Transverse colon (tissue), 4 donors: ENCODE data around the gene UBE2L3. TPM values are rescaled to one million over a fixed set of nuclear protein-coding genes. Genes with fewer than 3 reads are reported as not detected.
A peak's percentile ranks its signal among the peaks of the same experiment; 100 is the strongest.
"Not testable (repeated sequence)": the region's sequence is repeated elsewhere in the genome, so short reads cannot be mapped to it uniquely, and the experiment has no call there.

ENCODE experiments used
- DNase-seq: peaks from one replicate; pipeline ENCODE4 v3.0.0-alpha.2; 2019
- H3K27ac ChIP-seq, 4 donors: fragments of 200-600 bp; sonication (generic); 2 replicates each; pipeline ENCODE4 v1.5.1; 2016 to 2018; ENCODE audit warnings: inconsistent platforms in 4 of 4
- H3K27me3 ChIP-seq: fragments of 200-600 bp; sonication (generic); 2 replicates; pipeline ENCODE4 v1.5.1; 2017; ENCODE audit warnings: inconsistent platforms
- H3K36me3 ChIP-seq, 4 donors: fragments of 200-600 bp; sonication (generic); 2 replicates each; pipeline ENCODE4 v1.5.1; 2017 to 2019; ENCODE audit warnings: inconsistent platforms in 4 of 4
- H3K4me1 ChIP-seq, 4 donors: fragments of 200-600 bp; sonication (generic); 2 replicates each; pipeline ENCODE4 v1.5.1; 2017 to 2020; ENCODE audit warnings: inconsistent platforms in 4 of 4
- H3K4me3 ChIP-seq, 4 donors: fragments of 200-600 bp; sonication (generic); 1 replicate in 1 of 4; 2 replicates in 3 of 4; pipeline versions ENCODE4 v1.5.1 to v1.6.1; 2017 to 2019; ENCODE audit warnings: inconsistent platforms in 4 of 4
- H3K9me3 ChIP-seq, 2 donors: fragments of 200-600 bp; sonication (generic); 2 replicates each; pipeline ENCODE4 v1.5.1; 2017 to 2019; ENCODE audit warnings: inconsistent platforms in 2 of 2
- EP300 ChIP-seq: sonication (generic); formaldehyde crosslinking; IDR thresholded peaks from one replicate; pipeline ENCODE4 v1.6.1; 2017; ENCODE audit warnings: antibody characterized with exemption, low read depth
- POLR2A ChIP-seq: fragments of 450-650 bp; IDR thresholded peaks from one replicate; pipeline ENCODE4 v1.6.1; 2016; ENCODE audit warnings: antibody characterized with exemption, mild to moderate bottlenecking, moderate library complexity
- POLR2AphosphoS5 ChIP-seq, 3 donors: sonication (generic); formaldehyde crosslinking; IDR thresholded peaks; one replicate each; pipeline ENCODE4 v1.6.1; 2016; ENCODE audit warnings: antibody characterized with exemption in 3 of 3
- WGBS, 2 donors: methylation state at CpG; one replicate each; pipeline ENCODE4 v1.1.5; 2018; ENCODE audit warnings: low coverage in 1 of 2; 5-methylcytosine and 5-hydroxymethylcytosine counted together
- in situ Hi-C, 4 donors: fragments of 200-750 bp; cut with MboI; loops; one replicate each; pipeline versions ENCODE4 v1.15.0 to v1.15.1; 2017; ENCODE audit warnings: low sequenced_read_pairs in 3 of 4, low pct_ligation_motif_present in 1 of 4, low pct_unique_long_range_greater_than_20kb in 1 of 4
- intact Hi-C: fragments of 100-400 bp; cut with DNase I; formaldehyde crosslinking; loops from one replicate; pipeline ENCODE4 v1.15.1; 2023; ENCODE audit warnings: low total_unique reads
- total RNA-seq, 4 donors: library from RNA; depleted of rRNA; stranded (reverse); fragments of >200 nt; gene quantifications; one replicate each; pipeline ENCODE4 v1.1.0, GENCODE V29; 2016

UBE2L3 gene
- 10 to 100 TPM; 21.9 to 48.7 (median 33.5) TPM for total RNA-seq

DNA sequence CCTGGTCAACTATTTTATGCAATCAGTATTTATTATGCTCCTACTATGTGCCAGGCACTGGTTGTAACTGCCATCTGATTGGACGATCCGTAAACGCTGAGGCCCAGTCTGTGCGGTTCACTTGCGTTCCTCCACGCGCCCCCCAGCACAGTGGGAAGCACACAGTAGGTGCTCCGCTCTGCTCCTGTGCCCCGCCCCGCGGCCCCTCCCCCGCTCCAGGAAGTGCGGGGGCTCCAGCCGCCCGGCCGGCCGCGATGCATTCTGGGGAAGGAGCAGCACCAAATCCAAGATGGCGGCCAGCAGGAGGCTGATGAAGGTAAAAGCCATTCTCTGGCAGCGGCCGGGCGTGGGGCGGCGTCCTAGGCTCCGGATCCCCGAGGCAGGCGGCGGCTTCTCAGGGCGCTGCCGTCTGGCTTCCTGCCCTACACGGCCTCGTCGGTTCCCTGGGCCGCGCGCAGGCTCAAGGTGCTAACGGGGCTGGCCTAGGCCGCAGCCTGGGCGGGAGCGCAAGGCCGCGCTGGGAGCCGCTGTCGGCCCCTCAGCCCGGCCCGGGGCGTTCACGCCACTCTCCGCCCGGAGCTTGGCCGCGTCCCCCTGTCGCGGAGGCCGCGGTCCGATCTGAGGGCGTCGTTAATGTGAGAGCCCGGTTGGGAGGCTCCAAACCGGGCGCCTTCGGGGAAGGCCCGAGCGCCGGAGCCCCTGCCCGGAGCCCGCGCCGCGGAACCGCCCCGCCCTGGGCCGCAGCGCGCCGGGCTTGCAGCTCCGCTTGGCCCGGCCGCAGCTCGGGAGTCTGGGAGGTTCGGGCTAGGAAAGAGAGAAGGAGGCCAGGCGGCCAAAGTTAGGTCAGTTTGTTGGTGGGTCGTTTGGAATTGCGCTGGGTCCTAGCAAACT, at the start of gene UBE2L3:
Gene UBE2L3, plus strand, starts transcription at position 259 of the 891 bp plus-strand sequence. Its CDS starts 31 bp downstream, at position 290.
- WGBS, 2 donors = 1% methylated on average over 58 of the region's 85 CpGs; no CpG with 5 or more reads in 1 of the 2 donors
- in situ Hi-C loops (no loop called here), intact Hi-C loops (no loop called here)
- H3K4me3 ChIP-seq = peak within 1 kb of the TSS; percentile 82 to 92 (median 90)
- H3K27me3 ChIP-seq = no peaks in the 10 kb centered on the region
- no peaks in the 10 kb centered on the region for H3K9me3 ChIP-seq
- peak within 1 kb of the TSS; percentile 90 to 96 (median 94) for H3K27ac ChIP-seq
- H3K4me1 ChIP-seq = peaks cover 25 to 44% (median 35%) of the 10 kb centered on the region in 4 donors
- TF ChIP-seq POLR2A = peak; percentile 50
- no peak for TF ChIP-seq EP300
- TF ChIP-seq POLR2AphosphoS5 (IDR thresholded peaks at IDR 0.05) = peak; percentile 60 to 84 (median 78)
- H3K36me3 ChIP-seq = no peaks in the 10 kb centered on the region
- peak; percentile 88 for DNase-seq

DNA sequence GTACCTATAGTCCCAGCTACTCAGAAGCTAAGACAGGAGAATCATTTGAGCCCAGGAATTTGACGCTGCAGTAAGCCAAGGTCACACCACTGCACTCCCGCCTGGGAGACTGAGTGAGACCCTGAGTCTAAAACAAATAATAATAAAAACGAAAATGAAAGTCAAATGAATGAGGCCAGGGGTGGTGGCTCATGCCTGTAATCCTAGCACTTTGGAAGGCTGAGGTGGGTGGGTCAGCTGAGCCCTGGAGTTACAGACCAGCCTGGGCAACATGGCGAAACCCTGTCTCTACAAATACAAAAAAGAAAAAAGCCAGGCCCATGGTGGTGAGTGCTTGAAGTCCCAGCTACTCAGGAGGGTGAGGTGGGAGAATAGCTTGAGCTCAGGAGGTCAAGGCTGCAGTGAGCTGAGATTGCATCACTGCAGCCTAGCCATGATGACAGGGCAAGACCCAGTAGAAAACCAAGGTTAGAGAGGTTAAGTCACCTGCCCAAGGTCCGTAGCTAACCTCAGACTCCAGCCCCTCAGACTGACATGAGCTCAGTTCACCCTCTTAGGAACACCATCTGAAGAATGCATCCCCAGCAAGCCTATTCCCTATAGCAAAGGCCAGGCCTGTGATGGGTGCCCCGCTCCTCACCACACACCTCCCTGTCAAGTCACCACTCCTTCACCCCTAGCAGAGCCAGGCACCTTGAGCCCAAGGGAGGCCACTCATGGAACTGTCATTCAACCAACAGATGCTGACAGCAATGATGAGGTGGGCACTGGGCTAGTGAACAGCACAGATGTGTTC, 40.6 kb upstream of the UBE2L3 start:
- intact Hi-C loops, H3K36me3 ChIP-seq, in situ Hi-C loops, H3K27me3 ChIP-seq, H3K4me1 ChIP-seq, DNase-seq, H3K9me3 ChIP-seq, H3K27ac ChIP-seq, H3K4me3 ChIP-seq: not testable (repeated sequence)
- no CpG with 5 or more reads among the region's 6 CpGs for WGBS, 2 donors

DNA sequence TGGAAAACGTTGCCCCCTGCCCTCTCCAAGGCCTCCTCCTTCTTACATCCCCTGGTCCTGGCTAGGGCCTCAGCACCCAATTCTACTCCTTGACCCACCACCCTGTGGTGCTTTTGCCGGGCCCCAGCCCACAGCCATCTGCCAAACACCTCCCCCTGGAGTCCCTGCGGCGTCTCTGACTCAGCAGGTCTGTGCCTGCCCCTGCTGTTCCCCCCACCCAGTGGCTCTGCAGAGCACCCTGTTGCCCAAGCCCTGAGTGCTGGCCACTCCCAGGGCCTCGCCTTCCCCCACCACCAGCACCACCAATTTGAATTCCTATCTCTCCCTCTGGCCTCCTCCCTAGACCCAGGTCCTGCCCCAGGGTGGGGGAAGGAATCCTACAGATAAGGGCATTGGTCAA, 36.0 kb upstream of the UBE2L3 start:
- DNase-seq, intact Hi-C loops, H3K27ac ChIP-seq, H3K36me3 ChIP-seq, H3K27me3 ChIP-seq, in situ Hi-C loops, H3K4me3 ChIP-seq, H3K9me3 ChIP-seq, H3K4me1 ChIP-seq: not testable (repeated sequence)
- WGBS, 2 donors = no CpG with 5 or more reads among the region's 5 CpGs

DNA sequence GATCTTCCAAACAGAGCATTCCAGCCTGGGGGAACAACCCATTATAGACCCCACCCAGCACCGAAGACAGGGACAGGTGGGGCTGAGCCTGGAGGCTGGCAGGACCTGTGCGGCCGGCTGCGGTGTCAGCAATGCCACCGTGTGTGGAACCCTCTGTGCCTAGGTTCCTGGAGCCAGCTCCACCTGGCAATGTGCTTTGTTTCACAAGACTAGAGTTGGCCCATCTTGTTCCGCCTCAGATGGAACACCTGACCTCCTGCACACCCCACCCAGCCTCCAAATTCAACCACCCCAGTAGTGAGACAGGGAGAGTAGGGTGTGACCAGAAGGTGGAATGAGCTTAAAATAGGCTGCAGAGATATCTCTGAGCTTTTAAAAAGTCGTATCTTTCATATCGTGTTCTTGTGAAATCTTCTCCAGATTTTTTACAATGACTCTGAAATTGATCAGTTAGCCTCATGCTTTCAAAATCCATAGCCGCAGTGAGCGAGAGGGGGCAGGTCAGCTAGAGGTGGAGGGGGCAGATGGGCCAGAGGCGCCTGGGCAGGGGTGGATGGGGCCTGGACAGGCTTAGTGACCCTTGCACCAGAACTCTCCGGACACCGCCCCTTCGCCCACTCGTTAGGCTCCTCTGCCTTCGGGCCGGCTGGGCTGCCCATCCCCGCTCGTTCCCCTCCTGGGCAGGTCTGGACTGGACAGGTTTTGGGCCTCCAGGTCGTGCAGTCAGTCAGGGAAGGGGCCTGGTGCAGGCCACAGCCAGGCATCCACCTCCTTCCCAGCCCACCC, 34.5 kb upstream of the UBE2L3 start:
- H3K4me1 ChIP-seq, in situ Hi-C loops, H3K27ac ChIP-seq, H3K27me3 ChIP-seq, H3K9me3 ChIP-seq, H3K4me3 ChIP-seq, H3K36me3 ChIP-seq, intact Hi-C loops, DNase-seq: not testable (repeated sequence)
- no CpG with 5 or more reads among the region's 20 CpGs for WGBS, 2 donors

DNA sequence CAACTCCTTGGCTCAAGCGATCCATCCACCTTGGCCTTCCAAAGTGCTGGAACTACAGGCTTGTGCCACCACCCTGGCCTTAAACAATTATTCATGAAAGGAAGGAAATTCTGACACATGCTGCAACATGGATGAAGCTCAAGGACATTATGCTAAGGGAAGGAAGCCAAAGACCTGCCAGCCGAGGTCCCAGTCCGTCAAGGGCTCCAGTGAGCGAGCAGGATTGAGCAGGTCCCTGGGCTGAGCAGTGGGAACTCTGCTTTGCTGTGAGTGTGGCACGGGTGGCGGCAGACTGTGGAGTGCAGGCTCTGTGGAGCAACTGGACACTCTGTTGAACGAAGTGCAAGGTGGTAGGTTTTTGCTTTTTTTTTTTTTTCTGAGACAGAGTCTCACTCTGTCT, 27.7 kb upstream of the UBE2L3 start:
- H3K36me3 ChIP-seq, H3K9me3 ChIP-seq, H3K27ac ChIP-seq, intact Hi-C loops, H3K4me3 ChIP-seq, H3K4me1 ChIP-seq, H3K27me3 ChIP-seq, in situ Hi-C loops, DNase-seq: not testable (repeated sequence)
- no CpG with 5 or more reads among the region's 7 CpGs for WGBS, 2 donors

DNA sequence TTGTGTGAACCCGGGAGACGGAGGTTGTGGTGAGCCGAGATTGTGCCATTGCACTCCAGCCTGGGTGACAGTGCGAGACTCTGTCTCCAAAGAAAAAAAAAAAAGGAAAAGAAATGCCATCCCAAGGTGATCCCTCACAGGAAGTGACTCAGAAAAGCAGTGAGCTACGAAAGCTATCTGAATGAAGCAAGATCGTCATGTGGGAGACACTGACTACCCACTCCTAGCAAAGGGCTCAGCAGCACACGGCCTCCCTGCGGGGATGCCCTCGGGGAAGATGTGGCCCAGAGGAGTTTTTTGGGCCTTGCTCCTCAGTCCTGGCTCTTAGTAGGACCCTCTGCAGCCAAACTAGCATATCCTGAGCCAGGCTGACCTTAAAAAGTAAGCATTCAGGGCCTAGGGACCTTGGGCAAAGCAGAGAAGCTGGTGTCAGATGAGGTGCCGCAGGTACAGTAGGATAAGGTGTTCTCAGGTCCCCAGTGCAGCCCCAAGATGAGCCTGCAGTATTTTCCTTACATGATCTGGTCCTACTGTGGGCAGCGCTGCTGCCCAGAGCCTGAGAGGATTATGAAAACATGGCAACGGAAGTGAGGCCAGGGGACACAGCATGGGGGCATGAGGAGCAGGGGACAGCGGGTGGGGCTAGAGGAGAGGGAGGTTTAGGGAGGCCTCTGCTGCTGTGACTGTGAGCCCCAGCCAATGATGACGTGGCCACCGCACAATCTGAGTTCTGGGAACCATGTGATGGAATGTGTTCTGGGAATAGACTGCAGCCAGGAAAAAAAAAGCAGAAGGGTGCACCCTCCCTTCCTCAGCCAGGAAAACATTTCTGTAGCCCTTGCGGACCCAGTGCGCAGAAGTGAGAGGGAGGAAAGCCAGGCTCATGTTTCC, 22.8 kb upstream of the UBE2L3 start:
- DNase-seq, H3K36me3 ChIP-seq, intact Hi-C loops, H3K4me1 ChIP-seq, H3K27ac ChIP-seq, H3K4me3 ChIP-seq, H3K27me3 ChIP-seq, H3K9me3 ChIP-seq, in situ Hi-C loops: not testable (repeated sequence)
- 90% methylated on average over 3 of the region's 17 CpGs; no CpG with 5 or more reads in 1 of the 2 donors for WGBS, 2 donors

DNA sequence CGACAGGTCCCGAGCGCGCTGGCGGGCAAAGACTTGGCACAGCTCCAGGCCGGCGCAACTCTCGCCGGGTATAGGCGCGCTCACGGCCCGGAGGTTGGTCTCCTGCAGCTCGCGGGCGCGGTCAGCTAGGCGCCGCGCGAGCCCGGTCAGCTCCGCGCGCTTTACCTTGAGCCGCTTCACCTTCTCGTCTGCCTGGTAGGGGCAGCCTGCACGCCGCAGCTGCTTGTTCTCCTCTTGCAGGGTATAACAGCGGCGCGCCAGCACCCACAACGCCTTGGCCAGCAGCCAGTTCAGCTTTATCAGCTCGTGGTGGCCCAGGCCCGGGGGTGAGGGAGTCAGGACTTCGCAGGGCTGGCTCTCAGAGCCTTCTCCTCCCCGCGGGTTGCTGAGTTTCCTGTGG, 18.0 kb upstream of the UBE2L3 start:
- intact Hi-C loops, H3K9me3 ChIP-seq, H3K36me3 ChIP-seq, H3K4me3 ChIP-seq, in situ Hi-C loops, H3K27me3 ChIP-seq, H3K4me1 ChIP-seq, H3K27ac ChIP-seq, DNase-seq: not testable (repeated sequence)
- no CpG with 5 or more reads among the region's 38 CpGs for WGBS, 2 donors

DNA sequence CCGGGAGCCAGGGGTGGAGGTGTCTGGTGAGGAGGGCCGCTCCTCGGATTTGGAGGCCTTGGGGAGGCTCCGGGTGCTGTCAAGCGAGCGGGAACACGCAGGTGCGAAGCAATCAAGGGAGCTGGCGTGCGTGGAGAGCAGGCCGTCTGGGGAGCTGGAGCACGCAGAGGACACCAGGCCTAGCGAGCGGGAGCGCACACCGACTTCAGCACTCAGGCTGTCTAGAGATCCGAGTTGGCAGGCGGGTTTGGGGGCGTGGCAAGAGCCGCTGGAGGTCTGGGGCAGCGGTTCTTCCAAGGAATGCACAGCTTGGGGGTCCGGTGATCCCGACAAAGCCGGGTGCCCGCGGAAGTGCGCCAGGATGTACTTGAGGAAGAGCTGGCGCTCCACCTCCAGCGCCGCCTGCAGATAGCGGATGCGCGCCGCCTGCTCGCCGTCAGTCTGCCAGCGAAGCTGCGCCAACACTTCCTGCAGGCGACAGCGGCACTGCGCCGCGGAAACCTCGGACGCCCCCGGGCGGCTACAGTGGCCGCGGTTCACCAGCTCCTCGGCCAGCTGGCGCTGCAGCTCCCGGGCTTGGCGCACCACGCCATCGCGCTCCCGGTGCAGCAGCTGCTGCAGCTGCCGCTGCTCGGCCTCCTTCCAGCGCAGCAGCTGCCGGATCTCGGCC, 17.4 kb upstream of the UBE2L3 start:
- intact Hi-C loops, in situ Hi-C loops, H3K36me3 ChIP-seq, H3K27ac ChIP-seq, DNase-seq, H3K4me1 ChIP-seq, H3K9me3 ChIP-seq, H3K4me3 ChIP-seq, H3K27me3 ChIP-seq: not testable (repeated sequence)
- no CpG with 5 or more reads among the region's 62 CpGs for WGBS, 2 donors

DNA sequence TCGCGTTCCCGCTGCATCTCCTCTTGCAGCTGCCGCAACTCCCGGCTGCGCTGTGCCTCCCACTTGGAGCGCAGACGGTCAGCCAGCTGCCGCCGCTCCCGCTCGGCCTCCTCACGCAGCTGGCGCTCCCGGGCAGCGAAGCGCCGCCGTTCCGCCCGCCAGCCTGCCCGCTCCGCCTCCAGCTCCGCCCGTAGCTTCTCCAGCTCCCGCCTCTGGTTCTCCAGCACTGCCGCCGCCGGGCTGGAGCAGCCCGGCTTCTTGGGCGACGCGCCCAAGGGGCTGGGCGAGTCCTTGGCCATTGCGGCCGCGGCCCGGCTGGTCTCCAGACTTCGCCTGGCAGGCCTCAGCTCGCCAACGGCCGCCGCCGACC, 16.9 kb upstream of the UBE2L3 start:
- WGBS, 2 donors = no CpG with 5 or more reads among the region's 44 CpGs
- H3K27me3 ChIP-seq, H3K9me3 ChIP-seq, intact Hi-C loops, H3K4me3 ChIP-seq, DNase-seq, H3K36me3 ChIP-seq, in situ Hi-C loops, H3K4me1 ChIP-seq, H3K27ac ChIP-seq: not testable (repeated sequence)
